Mesothelial cell of epicardium (in vitro differentiated cells): Measurements from ENCODE around the gene LCA5. TPM values are rescaled to one million over a fixed set of nuclear protein-coding genes. Genes with fewer than 3 reads are reported as not detected.
"Not testable (repeated sequence)": the region's sequence is repeated elsewhere in the genome, so short reads cannot be mapped to it uniquely, and the experiment has no call there.

ENCODE experiments used
- DNase-seq, 2 experiments: peaks; one replicate each; pipeline ENCODE4 v3.0.0; 2021; ENCODE audit warnings: low spot score in 2 of 2; ENCODE audit not compliant: unreplicated experiment in 2 of 2
- H3K27ac Mint-ChIP-seq: 2 replicates; pipeline ENCODE4 v1.8.0; 2021; ENCODE audit warnings: mixed read lengths
- H3K27me3 Mint-ChIP-seq: 2 replicates; pipeline ENCODE4 v1.8.0; 2021; ENCODE audit warnings: low read depth, mixed read lengths
- H3K36me3 Mint-ChIP-seq: 2 replicates; pipeline ENCODE4 v1.8.0; 2021; ENCODE audit warnings: mixed read lengths
- H3K4me1 Mint-ChIP-seq: 2 replicates; pipeline ENCODE4 v1.8.0; 2021; ENCODE audit warnings: mixed read lengths
- H3K4me3 Mint-ChIP-seq: 2 replicates; pipeline ENCODE4 v1.8.0; 2021; ENCODE audit warnings: mild to moderate bottlenecking, moderate library complexity, mixed read lengths
- H3K9me3 Mint-ChIP-seq: 2 replicates; pipeline ENCODE4 v1.8.0; 2021; ENCODE audit warnings: mixed read lengths
- CTCF ChIP-seq: fragments of 200-600 bp; sonication (generic); IDR thresholded peaks from one replicate; pipeline ENCODE4 v1.5.0; 2021; ENCODE audit warnings: antibody characterized with exemption; ENCODE audit not compliant: unreplicated experiment
- total RNA-seq: library from RNA; stranded (reverse); gene quantifications from 3 replicates; pipeline ENCODE4 v1.2.1, GENCODE V29; 2021

The LCA5 gene
- total RNA-seq: 8.7 to 9.2 TPM (median 8.9 TPM) in 3 replicates

- H3K27me3 Mint-ChIP-seq: no peaks in the 10 kb centered on the region
Measured at GRCh38 chr6:79536954-79537747, at the start of gene LCA5. LCA5 (minus strand) TSS chr6:79537430; CDS start chr6:79518894, 18,536 bp downstream.

GRCh38 chr6:79586548-79586947 is 49.3 kb upstream of the LCA5 start:
- Mint-ChIP-seq H3K4me1 (no peaks in the 10 kb centered on the region), H3K4me3 (no peak overlapping the region), H3K36me3 (peaks cover 25% of the 10 kb centered on the region), H3K27ac (no peak overlapping the region), H3K9me3 (peaks cover 18% of the 10 kb centered on the region), H3K27me3 (no peaks in the 10 kb centered on the region)
- peak; percentile 56 for TF ChIP-seq CTCF
- DNase-seq: no peak

More at GRCh38 chr6:79536954-79537747, at the start of gene LCA5:
- Mint-ChIP-seq H3K9me3 (no peaks in the 10 kb centered on the region), H3K4me1 (peaks cover 44% of the 10 kb centered on the region), H3K36me3 (peaks cover 16% of the 10 kb centered on the region), H3K4me3 (no peak within 1 kb of the TSS), H3K27ac (no peak within 1 kb of the TSS)
- peak; percentile 76 to 89 for DNase-seq
- TF ChIP-seq CTCF: no peak

- H3K36me3 Mint-ChIP-seq: peaks cover 38% of the 10 kb centered on the region
- H3K4me3 Mint-ChIP-seq: no peak overlapping the region
- no peaks in the 10 kb centered on the region for H3K27me3 Mint-ChIP-seq
- no peak for TF ChIP-seq CTCF
- H3K27ac Mint-ChIP-seq: no peak overlapping the region
- no peak for DNase-seq
- H3K9me3 Mint-ChIP-seq: peaks cover 39% of the 10 kb centered on the region
- H3K4me1 Mint-ChIP-seq: no peaks in the 10 kb centered on the region
Measured at GRCh38 chr6:79584332-79584731, 47.1 kb upstream of the LCA5 start.

GRCh38 chr6:79577926-79578325 is 40.7 kb upstream of the LCA5 start:
- not testable (repeated sequence) for H3K27me3 Mint-ChIP-seq, DNase-seq, H3K4me3 Mint-ChIP-seq, H3K27ac Mint-ChIP-seq
- H3K4me1 Mint-ChIP-seq: peaks cover 29% of the 10 kb centered on the region
- peaks cover 44% of the 10 kb centered on the region for H3K9me3 Mint-ChIP-seq
- H3K36me3 Mint-ChIP-seq: peaks cover 39% of the 10 kb centered on the region

- no peak overlapping the region for H3K4me3 Mint-ChIP-seq
- no peaks in the 10 kb centered on the region for H3K27me3 Mint-ChIP-seq
- peaks cover 18% of the 10 kb centered on the region for H3K36me3 Mint-ChIP-seq
- H3K27ac Mint-ChIP-seq: peak overlapping the region; percentile 91
- no peak for TF ChIP-seq CTCF
- peaks cover 53% of the 10 kb centered on the region for H3K4me1 Mint-ChIP-seq
- peaks cover 15% of the 10 kb centered on the region for H3K9me3 Mint-ChIP-seq
- DNase-seq: no peak
Measured at GRCh38 chr6:79574630-79575225, 37.5 kb upstream of the LCA5 start.

GRCh38 chr6:79574174-79574573 is 36.9 kb upstream of the LCA5 start:
- H3K4me3 Mint-ChIP-seq: no peak overlapping the region
- peak overlapping the region; percentile 91 for H3K27ac Mint-ChIP-seq
- peaks cover 15% of the 10 kb centered on the region for H3K36me3 Mint-ChIP-seq
- no peak for TF ChIP-seq CTCF
- no peak for DNase-seq
- H3K9me3 Mint-ChIP-seq: peaks cover 11% of the 10 kb centered on the region
- H3K4me1 Mint-ChIP-seq: peaks cover 58% of the 10 kb centered on the region
- no peaks in the 10 kb centered on the region for H3K27me3 Mint-ChIP-seq
